Spleen (tissue), 7 donors: Measurements from ENCODE around the gene HOXA10.

Source experiments
- CTCF ChIP-seq, 11 experiments: fragments of 200-600 bp in 7 of 11; fragments of 450-650 bp in 4 of 11; sonication (generic) in 4 of 11; IDR thresholded peaks in 8 of 11; conservative IDR thresholded peaks in 3 of 11; 1 replicate in 7 of 11; 2 replicates in 4 of 11; pipeline versions ENCODE4 v1.4.0 to v1.8.0; 2016 to 2021; ENCODE audit warnings: antibody characterized with exemption in 11 of 11, inconsistent platforms in 4 of 11, mild to moderate bottlenecking in 1 of 11
- POLR2A ChIP-seq, 3 donors: fragments of 450-650 bp; IDR thresholded peaks; one replicate each; pipeline ENCODE4 v1.5.1; 2017; ENCODE audit warnings: antibody characterized with exemption in 3 of 3, mild to moderate bottlenecking in 1 of 3
- donor health status: DM: no; HTN: no; CAD: no; lungs with moderate emphysema.
- donor health status: DM: no; HTN: no; CAD: no.
- donor health status: DM: no; HTN: no; CAD: no.

GRCh38 chr7:27141923-27142579 is 32.1 kb downstream of the HOXA10 start:
- TF ChIP-seq POLR2A (IDR thresholded peaks at IDR 0.05) (no peak), CTCF (IDR thresholded peaks at IDR 0.05 in 8 of 11, conservative IDR thresholded peaks at IDR 0.05 in 3 of 11) (peak in 4 of 11 experiments; percentile 9 to 33 (median 24))
